ENCODE results near the gene RP2.

DNA sequence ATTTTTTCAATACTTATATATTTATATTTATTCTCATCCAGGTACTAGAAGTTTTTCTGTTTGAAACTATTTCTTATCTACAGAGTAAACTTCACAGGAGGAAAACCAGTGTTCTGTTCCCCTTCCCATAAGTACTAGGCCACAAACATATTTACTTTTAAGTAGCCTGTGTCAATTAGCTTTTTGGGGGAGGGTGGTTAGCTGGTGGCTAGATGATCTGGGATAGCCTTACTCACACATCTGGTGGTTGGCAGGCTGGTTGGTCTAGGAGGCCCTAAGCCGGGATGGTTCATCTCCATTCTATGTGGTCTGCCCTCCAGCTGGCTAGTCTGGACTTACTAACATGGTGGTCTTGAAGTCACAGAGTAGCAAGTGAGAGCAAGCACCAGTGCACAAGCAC lies 81.6 kb downstream of the RP2 start:
- TF ChIP-seq, protein P1, sequence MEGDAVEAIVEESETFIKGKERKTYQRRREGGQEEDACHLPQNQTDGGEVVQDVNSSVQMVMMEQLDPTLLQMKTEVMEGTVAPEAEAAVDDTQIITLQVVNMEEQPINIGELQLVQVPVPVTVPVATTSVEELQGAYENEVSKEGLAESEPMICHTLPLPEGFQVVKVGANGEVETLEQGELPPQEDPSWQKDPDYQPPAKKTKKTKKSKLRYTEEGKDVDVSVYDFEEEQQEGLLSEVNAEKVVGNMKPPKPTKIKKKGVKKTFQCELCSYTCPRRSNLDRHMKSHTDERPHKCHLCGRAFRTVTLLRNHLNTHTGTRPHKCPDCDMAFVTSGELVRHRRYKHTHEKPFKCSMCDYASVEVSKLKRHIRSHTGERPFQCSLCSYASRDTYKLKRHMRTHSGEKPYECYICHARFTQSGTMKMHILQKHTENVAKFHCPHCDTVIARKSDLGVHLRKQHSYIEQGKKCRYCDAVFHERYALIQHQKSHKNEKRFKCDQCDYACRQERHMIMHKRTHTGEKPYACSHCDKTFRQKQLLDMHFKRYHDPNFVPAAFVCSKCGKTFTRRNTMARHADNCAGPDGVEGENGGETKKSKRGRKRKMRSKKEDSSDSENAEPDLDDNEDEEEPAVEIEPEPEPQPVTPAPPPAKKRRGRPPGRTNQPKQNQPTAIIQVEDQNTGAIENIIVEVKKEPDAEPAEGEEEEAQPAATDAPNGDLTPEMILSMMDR (IDR thresholded peaks at IDR 0.05): no peak
- TF ChIP-seq POLR2A (IDR thresholded peaks at IDR 0.05): no peak

All from tibial nerve (tissue), 3 donors.